AG20443 (cell line): ENCODE results near the gene COL6A2.
"Not testable (repeated sequence)": the region's sequence is repeated elsewhere in the genome, so short reads cannot be mapped to it uniquely, and the experiment has no call there.

Experiments
- DNase-seq: peaks from one replicate; pipeline ENCODE4 v3.0.0; 2012; ENCODE audit warnings: low spot score, mixed read lengths

COL6A2 gene

DNA sequence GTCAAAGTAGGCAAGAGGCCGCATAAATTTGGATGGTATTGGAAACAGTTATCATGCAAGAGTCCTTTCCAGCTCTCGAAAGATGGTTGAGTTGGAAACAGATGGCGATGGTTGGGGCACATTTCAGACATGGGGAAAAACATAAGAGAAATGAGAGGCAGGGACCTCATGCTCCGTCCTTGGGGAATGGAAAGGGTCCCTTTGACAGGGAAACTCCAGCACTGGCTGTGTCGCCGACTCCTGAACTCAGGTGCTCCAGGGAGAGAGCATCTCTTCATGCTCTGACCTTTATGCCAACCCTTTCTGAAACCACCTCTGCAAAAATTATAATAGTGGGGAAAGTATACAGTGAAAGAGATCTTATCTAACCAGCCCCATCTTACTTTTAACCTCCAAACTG is 36.8 kb upstream of the COL6A2 start:
- DNase-seq = no peak

GRCh38 chr21:46061518-46061917 is 36.4 kb upstream of the COL6A2 start:
- no peak for DNase-seq

GRCh38 chr21:46061950-46062349 is 36.0 kb upstream of the COL6A2 start:
- no peak for DNase-seq

- peak; percentile 18 for DNase-seq
These were observed 35.3 kb upstream of the COL6A2 start for GRCh38 chr21:46062471-46063211.

GRCh38 chr21:46063227-46063626 is 34.7 kb upstream of the COL6A2 start:
- DNase-seq = no peak

DNA sequence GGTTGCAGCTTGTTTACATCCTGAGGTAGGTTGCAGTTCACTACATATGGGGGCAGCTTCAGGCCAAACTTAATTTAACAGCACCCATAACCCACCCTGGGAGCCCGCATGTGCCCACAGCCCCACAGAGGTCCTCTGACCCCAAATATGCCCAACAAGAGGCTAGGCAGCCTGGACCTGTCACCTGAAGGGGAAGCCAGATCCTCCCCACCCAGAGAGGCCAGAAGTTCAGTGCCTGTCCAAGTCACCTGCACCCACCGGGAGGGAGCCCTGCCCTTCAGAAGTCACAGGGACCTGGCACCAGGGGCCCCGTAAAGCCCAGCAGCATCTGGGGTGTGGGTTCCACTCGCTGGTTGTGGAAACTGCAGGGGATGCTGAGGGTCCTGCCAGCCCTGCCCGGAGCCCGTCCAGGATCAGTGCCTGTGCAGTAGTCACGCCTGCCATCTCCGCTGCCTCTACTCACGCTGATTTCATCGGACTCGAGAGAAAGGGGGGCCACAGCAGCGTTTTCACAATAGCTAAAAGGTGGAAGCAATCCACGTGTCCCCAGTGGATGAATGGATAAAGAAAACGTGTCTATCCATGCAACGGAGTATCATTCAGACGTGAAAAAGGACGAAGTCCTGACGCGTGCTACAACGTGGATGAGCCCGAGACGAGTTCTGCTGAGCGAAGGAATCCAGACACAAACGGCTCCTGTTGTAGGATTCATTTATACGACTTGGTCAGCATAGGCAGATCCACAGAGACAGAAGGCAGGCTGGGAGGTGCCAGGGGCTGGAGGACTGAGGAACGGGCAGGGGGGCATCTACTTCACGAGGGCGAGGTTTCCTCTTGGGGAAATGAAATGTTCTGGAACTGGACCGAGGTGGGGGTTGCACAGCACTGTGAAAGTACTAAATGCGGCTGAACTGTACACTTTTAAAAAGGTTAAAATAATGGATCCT is 33.9 kb upstream of the COL6A2 start:
- DNase-seq = no peak

DNA sequence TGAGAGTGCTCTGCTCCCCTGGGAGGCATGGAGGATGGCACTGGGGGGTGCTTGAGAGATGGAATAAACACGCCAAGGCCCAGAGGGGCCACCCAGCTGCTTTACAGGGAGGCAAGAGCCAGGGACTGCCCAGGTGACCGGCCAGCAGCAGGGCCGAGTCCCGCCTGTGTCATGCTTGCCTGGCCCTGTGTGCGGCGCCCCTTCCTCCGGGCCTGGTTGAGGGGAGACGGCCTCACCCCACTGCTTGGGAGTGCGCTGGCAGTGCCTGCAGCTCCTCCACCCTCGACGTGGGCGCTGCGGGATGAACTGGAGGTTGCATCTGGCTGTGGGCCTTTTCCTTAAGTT is 33.1 kb upstream of the COL6A2 start:
- no peak for DNase-seq

GRCh38 chr21:46065215-46065913 is 32.5 kb upstream of the COL6A2 start:
- DNase-seq = peak; percentile 81

DNA sequence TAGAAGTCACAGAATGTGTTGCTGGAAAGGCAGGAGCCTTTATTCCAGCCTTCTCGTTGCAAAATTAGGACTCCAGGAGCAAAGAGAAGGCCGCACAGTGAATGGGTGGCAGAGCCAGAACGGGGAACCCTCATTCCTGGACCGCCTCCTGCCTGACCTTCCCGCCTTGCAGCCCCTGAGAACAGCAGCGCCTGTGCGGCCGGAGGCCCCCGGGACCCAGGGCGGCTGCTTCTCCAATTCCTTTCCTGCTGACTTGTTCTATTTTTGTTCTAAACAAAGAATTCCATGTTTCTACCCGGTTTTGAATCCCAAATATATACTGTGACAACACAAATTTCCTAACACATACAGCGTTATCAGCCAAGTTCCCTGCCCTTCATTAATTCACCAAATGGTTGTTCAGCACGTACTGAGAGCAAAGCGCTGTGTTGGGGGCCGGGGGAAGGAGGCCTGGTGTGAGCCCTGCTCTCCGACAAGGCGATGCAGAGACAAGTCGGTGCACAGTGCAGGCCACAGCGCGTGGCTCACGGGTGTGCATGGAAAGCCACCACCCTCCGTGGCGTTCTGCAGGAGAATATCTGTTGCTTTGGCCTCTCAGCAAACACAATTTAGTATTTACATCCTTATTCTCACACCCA is 31.9 kb upstream of the COL6A2 start:
- DNase-seq = no peak

DNA sequence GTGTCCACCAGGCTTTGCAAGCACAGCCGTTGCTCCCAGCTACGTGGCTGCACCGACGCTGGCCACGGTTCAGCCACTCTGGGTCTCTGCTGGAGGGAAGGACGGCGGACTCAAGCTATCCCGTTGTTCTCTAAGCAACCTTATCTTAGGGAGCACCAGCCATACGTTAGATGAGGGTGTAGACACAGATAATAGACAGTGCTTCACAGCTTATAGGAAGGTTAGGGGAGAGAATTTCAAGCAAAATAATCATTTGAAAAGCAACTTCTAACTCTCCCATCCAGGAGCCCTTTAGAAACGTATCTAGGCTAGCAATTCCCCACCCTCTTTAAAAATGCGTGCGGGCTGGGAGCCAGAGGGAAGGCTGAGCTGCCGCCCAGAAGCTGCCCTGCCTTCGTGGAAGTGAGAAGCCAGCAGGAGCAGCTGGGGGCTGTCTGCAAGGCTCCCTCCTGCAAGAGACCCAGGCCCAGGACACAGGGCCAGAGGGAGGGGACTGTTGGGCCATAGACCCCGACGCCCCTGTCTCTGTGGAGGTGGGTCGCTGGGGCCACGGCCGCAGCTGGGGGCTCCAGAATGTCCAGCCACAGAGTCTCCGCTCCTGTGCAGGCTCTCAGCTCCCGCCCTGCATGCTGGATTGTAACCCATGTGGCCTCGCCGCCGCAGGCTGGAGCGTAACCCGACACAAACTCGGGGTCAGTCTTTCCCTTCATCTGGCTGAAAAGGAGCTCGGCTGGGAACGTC is 31.2 kb upstream of the COL6A2 start:
- DNase-seq = peak; percentile 79

DNA sequence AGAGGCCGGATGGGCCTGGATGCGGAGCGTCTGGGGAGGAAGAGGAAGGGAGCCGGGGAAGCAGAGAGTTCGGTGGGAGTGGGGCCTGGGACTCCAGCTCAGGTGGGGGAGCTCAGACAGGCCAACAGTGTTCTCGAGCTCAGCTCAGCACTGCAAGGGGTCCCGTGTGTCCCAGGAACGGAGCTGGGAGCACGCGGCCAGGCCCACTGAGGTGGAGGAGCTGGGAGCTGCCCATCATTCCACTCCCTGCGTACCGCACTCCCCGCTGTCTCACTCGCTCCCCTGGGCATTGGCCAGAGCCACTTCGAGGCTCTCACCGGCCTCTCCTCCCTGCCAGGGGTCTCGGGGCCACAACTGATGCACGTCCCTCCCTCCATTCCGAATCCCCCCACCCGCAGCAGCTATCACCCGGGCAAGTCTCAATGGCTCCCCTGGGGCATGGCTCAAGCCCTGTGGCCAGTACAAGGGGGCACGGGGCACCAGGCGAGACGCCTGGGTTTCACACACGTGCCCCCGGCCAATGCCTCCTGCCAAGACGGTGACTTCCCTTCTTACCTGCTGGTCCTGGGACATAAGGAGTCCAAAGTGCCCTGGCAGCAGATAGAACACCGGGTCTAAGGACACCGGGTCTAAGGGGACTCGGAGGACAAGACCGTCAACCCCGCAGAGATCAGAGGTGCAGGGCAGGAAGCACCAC is 30.3 kb upstream of the COL6A2 start:
- DNase-seq = no peak

DNA sequence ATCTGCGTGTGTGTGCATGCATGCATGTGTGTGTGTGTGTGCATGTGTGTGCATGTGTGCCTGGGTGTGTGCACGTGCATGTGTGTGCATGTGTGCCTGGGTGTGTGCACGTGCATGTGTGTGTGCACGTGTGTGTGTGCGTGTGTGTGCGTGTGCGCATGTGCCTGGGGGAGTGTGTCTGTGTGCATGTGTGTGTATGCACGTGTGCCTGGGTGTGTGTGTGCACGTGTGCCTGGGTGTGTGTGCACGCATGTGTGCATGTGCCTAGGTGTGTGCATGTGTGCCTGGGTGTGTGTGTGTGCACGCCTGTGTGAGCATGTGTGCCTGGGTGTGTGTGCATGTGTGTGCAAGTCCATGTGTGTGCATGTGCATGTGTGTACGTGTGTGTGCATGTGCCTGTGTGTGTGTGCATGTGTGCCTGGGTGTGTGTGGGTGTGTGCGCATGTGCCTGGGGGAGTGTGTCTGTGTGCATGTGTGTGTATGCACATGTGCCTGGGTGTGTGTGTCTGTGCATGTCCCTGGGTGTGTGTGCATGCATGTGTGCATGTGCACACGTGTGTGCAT is 29.3 kb upstream of the COL6A2 start:
- no peak for DNase-seq

DNA sequence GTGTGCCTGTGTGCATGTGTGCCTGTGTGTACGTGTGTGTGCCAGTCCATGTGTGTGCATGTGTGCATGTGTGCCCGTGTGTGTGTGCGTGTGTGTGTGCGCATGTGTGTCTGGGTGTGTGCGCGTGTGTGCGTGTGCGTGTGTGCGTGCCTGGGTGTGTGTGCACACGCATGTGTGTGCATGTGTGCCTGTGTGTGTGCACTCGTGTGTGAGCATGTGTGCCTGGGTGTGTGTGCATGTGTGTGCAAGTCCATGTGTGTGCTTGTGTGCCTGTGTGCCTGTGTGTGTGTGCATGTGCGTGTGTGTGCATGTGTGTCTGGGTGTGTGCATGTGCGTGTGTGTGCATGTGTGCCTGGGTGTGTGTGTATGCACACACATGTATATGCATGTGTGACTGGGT is 28.7 kb upstream of the COL6A2 start:
- no peak for DNase-seq

GRCh38 chr21:46069719-46070279 is 28.1 kb upstream of the COL6A2 start:
- DNase-seq = no peak

DNA sequence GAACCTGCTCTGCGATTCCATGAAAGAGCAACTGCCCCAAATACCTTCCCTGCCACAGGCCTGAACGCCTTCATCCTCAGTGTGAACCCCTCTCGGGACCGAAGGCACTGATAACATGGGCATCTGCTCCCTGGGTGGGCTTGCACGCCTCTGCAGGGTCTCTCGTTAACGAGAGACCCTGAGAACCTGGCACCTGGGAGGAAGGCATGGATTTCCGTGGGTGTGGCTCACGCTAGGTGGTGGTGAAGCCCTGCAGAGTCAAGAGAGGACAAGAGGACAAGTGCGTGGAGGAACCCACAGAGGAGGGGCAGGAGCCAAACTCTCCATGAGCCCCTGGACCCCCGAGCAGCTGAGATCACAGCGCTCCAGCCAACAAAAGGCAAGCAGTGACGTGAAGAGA is 26.8 kb upstream of the COL6A2 start:
- no peak for DNase-seq

DNA sequence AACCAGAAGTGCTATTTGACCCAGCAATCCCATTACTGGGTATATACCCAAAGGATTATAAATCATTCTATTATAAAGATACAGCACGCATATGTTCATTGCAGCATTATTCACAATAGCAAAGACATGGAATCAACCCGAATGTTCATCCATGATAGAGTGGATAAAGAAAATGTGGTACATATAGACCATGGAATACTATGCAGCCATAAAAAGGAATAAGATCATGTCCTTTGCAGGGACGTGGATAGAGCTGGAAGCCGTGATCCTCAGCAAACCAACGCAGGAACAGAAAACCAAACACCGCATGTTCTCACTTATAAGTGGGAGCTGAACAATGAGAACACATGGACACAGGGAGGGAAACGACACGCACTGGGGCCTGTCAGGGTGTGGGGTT is 21.2 kb upstream of the COL6A2 start:
- not testable (repeated sequence) for DNase-seq

DNA sequence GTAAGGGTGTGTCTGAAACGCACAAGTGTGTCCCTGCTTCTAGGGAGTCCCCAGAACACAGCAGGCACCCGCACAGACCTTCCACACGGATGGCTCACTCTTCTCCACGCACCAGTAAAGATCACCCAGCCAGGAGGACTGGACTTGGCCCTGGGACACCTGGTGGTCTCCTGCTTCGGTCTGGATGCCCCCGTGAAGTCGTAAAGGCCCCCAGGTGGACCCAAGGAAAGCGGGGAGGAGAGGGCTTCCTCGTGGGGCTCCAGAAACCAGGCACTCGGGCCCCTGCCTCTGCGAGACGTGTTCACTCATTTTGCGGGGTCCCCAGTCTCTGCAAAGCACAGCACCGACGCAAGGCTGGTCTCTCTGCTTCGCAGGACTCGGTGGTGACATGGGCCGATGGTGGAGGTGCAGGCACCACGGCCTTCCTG is 20.2 kb upstream of the COL6A2 start:
- DNase-seq = no peak

GRCh38 chr21:46078322-46078977 is 19.5 kb upstream of the COL6A2 start:
- DNase-seq = peak; percentile 81

- DNase-seq = peak; percentile 38
These were observed 18.9 kb upstream of the COL6A2 start for GRCh38 chr21:46078978-46079351.
